Fibroblast of skin of right quadriceps (primary cell): Measurements from ENCODE around the gene SCRN2.

Experiments
- DNase-seq: peaks from one replicate; pipeline ENCODE4 v3.0.0-alpha.2; 2013

The SCRN2 gene

DNA sequence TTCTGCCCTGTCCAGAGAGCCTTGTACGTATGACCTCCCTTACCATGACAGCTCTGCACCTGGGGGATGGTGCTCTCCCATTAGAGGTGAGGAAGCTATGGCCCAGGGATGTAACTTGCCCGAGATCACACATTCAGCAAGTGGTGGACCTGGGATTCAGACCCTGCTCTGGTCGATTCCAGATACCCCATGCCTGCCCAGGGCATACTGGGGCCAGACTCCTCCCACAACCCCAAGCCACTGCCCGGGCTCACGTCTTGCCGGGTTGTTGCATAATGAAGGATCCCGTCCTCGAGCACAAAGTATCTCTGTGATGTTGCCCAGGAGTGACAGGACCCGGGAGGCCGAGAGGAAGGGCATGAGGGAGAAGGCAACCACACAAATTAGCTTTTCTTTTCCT, 21.6 kb downstream of the SCRN2 start:
- no peak for DNase-seq

DNA sequence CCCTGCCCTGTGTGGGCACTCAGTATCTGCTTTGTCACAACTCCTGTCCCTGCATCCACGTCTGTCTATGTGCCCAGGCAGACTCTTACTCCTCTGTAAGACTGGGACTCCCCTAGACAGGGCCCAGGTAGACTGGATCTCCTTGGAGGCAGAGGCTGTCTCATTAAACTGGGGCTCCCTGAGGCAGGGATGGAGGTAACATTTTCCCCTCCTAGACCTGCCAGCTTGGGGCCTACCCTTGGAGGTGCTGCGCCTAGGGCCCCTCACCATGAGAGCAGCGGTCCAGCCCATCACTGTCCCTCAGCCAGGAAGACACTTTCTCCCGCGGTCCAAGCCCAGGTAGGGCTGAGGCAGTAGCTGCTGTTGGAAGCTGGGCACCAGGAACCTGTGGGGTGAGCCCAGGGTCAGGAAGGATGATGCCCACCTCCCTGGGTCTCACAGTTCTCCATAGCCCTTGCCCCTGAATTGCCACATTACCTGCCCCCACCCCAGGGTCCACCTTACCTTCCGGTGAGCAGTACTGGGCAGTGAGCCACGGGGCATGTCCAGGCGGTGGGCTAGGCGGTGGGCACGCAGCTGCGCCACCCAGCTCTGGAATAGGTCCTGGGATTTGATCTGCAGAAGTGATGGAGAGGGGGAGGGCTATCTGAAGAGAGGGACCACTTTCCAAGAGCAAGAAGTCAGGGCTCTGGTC, 22.9 kb downstream of the SCRN2 start:
- DNase-seq: no peak

DNA sequence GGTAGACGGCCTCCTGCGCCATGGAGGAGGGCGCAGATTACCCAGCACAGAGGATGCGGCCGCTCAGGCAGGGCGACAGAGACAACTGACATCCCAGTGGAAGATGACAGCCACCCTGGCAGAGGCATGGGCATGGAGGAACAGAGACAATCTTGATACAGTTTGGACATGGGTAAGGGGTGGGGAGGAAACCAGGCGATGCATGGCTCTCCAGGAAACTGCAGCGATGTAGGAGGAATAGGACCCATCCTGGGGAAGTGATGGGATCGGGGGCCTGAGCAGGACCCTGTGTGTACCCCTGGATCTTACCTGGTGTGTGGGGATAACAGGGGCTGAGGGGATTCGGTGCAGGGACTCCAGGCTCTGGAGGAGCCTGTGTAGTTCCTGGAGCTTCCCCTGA, 24.1 kb downstream of the SCRN2 start:
- DNase-seq: no peak

DNA sequence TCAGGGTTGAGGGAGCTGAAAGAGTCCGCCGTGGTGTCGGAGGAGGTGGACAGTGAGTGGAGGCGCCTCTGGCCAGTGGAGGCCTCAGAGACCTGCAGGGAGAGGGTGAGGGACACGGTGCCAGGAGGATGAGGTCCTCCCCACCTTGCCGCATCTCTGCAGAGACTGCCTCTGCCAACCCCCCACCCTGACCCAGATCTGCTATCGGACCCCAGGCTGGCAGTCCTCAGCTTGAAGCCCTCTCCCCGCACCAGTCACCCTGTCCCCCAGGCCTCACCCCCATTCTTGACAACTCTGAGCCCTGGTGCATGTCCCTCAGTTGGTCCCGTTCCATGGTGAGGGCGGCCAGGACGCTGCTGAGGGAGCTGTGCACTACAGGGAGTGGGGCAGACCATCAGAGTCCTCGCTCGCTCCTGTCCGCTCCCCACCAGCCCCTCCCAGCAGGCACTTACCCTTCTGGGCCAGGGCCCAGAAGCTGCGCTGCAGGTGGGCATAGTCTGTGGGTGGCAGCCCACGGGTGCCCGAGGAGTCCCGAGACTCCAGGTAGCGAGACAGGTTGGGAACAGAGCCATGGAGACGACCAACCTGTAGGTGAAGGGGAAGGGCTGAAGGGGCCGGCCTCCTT, 24.9 kb downstream of the SCRN2 start:
- DNase-seq: no peak

DNA sequence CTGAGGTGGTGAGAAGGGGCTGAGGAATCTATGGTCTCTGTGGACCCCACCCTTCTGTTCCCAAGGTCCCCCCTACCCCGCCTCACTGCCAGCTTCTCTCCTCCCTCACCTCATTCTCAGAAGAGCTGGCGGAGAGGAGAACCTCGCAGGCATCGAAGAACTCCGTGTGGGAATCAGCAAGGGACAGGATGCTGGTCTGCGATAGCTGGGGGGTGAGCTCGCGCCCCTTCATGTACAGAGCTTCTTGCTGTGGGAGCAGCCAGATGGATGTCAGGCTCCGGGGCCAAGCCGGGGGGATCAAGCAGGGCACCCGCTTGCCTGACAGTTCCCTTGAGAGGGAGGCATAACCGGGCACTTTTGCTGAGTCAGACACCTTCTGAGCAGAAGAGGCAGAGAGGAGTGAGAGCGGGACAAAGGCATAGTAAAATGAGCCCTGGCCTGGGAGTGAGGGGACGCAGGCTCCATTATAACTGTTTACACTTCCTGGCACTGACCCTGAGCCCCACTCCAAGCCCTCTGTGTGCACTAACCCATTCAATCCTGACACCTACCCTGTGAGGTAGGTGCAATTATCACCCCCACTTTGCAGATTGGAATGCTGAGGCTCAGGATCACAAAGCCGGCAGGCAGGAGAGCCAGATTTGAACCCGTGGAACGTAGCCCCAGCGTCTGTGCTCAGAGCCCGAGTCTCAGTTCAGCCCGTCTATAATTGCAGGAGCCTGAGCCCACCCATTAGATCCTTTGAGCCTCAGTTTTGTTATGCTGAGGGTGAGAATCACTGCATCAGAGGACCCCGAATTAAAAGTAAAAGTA, 25.8 kb downstream of the SCRN2 start:
- no peak for DNase-seq

DNA sequence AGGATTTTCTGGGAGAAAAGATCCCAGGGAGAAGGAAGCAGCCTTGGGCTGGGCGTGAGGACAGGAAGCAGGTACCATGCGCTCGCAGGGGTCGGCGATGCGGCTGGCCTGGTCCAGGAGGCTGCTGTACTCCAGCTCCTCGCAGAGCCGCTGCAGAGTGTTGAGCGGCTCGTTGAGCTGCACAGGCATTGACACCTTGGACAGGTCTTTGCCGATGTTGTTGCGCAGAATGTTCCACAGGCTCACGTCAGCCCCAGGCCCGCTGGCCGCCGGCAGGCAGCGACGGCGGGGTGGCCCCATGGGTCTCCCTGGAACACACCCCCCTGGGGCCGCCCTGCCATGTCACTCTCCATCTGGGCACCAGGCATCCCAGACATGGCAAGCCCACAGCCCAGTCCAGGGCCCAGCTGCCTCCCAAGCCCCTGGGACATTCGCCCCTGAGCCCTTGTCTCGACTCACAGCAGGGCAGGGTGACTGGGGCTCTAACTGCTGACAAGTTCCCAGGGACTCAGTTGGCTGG, 27.5 kb downstream of the SCRN2 start:
- DNase-seq: no peak

DNA sequence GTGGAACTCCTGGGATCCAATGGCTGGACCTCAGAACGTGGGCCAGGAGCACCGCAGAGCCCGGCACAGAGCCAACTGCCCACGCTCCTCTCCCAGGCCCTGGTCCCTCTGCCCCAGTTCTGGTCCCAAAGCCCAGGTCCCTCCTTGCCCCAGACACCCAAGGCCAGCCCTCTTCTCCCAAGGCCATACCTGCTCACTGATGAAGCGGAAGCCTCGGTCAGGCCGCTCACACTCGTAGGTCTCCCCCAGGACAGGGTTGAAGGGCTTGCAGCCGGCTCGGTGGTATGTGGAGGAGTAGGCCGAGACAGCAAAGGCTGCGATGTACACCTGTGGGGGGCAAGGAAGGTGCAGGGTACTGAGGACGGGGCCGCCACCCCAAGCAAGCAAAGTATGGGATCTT, 28.0 kb downstream of the SCRN2 start:
- DNase-seq: no peak

DNA sequence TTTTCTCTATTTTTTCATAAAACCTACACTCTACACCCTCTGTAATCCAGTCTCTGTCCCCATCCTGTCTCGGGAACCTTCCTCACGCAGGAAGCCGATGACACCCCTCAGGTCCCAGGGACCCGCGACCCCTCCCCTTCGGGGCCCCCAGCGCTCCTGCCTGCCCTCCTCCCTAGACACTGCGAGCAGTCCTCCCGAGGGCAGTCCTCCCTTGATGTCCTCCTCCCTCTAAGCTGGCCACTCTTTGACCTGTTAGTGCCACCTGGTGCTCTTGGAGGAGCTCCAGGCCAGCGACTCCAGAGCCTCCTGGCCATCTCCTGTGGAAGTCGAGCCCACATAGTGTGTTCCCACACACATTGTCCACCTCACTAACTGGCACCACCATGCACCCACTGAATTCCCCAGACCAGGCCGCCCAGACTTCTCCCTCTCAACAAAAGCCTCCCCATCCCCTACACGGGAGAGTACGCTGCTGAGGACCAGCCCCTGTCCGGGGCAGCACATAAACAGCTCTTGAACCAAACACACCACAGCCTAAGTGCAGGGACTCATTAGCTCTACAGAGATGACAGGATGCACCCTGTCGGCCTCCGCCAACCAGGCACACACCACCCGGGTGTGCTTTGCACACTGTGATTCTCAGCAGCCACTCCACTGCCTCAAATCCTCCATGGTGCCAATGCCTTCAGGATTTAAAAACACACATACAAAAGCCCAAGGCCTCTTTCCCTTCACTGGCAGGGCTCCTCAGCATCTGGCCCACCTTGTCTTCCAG, 28.7 kb downstream of the SCRN2 start:
- DNase-seq: no peak

DNA sequence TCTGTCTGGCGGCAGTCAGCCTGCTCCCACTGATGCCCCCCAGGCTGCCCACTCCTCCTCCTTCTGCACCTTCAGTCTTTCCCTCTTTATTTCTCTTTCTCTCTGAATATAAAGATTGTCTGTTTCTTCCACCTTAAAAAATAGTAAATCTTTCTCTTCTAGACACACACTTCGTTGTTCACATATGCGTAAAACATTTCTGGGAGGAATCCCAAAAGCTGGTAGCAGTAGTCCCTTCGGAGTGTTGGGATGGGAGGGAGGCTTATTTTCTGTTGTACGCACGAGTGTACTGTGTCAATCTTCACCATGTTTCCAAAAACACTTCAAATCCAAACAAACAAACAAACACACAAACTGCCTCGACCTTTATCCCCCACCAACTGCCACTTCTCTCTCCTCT, 29.4 kb downstream of the SCRN2 start:
- DNase-seq: no peak

DNA sequence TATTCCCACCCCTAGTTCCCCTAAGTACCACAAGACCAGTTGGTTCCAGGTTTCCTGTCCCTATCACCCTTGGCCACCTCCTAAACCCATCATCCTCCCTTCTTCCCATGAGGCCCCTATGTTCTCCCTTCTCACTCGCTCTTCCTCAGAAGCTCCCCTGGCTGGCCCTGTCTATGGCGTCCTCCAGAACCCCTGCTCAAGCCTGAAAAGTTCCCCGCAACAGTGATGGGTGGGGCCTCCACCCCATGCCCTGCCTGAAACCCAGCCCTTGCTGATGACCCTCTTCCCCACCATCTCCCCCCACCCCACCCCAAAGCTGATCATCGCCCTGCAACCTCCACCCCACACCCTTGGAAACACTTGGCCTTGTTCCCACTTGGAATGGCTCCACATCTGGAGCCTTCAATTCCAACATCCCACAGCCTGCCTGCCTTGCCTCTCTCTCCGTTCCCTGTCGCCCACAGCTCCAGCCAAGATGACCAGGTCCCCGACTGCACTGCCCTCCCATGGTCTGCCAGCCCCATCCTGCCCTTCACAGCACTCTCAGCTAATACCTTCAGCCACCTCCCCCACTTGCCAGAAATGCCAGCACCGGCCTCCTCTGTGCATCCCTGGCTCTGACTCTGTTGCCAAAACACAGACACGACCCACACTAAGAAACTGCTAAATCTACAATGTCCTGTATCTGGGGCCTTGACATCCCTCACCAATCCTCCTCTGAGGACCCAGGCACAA, 30.0 kb downstream of the SCRN2 start:
- no peak for DNase-seq

DNA sequence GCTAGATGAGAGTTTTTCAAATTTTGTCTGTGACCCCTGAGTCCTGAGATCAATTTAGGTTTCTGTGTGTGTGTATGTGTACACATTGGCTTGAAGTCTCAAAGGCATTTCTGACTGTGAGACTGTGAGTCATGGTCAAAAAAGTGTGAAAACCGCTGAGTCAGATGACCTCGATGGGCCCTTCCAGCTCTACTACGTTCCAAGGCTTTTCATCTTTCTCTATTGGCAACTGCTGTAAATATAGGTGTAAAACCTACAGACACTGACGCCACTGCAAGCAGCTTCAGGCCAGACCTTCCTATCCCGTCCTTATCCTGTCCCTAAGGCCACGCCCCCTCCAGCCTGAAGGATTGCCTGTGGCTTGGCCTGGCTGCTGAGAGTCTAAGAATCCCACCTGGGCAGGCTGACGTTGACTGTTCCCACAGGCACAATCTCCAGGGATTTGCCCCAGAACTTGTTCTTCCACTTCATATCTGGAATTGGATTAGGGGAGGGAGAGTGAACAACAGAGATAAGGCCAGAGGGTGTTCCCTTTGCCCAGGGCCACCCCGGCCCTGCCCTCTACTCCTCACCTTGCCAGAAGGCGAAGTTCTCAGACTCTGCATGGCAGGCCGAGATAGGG, 30.8 kb downstream of the SCRN2 start:
- peak; percentile 87 for DNase-seq

DNA sequence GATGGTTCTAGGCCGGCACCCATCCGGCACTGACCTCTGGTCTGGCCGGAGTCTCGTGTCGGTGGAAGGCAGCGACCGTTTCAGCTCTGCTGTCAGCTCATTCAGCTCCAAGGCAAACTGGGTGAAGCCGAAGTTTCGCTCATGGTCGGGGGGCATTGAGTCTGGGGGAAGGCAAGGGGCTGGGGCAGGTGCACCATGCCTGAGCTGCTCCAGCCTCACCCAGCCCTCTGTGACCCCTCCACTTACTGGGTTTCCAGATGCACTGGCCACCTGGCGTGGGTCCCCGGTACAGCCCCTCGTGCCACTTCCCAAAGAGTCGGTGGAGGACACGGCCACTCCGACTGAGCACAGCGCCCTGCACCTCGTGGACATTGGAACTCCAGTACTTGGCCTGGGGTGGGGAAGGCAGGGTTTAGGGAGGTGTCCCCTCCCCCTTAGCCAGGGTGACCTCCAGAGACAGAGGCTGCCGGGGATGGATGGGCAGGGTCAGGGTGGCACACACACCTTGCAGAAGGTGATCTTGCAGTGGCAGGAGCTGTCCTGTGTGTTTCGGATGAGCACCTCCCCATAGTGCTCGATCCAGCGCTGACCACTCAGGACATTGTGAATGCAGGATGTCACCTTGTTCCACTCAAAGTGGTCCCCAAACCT, 32.1 kb downstream of the SCRN2 start:
- DNase-seq: no peak

DNA sequence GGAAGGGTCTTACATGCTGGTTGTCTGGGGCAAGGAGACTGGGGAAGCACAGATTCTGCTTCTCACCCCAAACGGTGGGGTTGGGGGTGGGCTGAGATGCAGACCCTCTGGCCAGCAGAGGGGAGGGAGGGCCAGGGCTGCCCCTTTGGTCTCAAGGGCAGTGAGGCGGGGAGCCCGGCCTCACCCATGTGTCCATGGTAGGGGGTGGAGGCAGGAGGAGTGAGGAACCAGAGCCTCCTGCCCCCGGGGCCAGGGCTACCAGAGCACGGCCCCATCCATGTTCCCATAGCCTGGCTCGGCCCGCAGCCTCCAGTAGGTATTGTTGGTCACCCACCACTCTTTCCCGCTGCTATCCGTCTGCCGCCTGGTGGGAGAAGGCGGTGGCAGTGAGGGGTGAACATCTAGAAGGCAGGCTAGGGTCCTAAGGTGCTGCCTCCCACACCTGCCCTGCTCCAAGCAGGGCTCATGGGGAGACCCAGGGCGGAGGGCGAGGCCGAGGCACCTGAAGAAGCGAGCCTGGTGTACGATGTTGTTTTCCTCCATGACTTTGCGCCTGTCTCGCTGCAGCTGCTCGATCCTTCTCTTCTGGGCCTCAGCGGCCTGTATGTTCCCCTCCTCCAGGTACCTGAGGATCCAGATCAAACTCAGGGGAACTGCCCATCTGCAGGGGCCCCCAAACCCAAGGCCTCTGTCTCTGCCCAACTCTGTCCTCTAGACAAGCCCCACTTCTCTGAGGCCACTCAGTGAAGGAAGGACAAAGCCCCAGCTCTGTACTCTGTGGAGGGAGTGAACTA, 32.8 kb downstream of the SCRN2 start:
- DNase-seq: no peak

DNA sequence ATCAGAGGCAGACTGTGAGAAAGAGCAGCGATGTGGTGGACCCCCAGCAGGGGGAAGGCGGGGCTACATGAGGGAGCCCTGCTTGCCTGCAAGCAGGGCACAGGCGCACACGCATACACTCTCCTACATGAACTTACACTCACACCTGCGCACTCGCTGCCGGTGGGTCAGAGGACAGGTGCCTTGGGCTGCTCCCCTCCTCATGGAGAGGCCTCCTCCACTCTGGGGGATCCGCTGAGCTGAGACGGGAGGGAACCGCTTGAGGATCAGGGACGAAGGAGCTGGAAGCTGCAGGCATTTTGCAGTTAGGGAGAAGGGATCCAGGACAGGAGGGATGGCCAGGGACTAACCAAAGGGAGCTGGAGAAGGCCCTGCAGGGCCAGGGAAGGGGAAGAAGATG, 33.7 kb downstream of the SCRN2 start:
- DNase-seq: no peak

DNA sequence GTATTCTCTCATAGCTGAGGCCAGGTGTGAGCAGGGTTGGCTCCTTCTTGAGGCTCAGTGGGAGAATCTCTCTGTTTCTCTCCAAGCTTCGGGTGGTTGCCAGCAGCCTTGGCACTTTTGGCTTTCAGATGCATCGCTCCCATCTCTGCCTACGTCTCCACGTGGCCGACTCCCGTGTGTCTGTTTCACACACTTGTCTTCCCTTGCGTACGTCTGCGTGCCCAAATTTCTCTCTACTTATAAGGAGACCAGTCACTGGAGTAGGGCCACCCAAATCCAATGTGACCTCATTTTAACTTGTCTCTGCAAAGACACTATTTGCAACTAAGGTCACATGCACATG, 34.2 kb downstream of the SCRN2 start:
- DNase-seq: no peak

DNA sequence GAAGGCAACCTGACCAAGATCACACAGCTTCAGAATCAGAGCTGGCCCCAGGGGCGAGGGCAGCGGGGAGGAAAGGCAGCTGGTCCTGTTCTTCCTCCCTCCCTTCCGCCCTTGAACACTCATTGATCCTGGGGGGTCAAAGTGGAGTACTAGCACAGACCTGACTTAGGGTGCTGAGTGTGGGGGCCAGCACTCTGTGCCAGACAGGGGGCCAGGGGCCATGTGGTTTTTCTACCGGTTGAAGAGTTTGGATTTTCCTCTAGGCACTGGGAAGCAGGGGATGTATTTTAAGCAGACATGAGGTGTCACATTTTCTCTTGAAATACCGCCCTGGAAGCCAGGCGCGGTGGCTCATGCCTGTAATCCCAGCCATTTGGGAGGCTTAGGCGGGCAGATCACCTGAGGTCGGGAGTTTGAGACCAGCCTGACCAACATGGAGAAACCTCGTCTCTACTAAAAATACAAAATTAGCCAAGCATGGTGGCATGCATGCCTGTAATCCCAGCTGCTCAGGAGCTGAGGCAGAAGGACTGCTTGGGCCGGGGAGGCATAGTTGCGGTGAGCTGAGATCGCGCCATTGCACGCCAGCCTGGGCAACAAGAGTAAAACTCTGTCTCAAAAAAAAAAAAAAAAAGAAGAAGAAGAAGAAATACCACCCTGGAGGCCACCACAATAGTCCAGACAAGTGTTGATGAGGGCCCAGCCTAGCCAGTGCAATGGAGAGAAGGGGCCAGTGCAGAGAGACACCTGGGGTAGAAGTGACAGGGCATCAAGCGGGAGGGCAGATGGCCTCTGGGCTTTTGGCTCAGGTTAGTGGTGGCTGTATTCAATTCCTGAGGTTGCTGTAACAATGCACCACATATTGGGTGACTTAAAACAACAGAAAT, 34.8 kb downstream of the SCRN2 start:
- DNase-seq: no peak

DNA sequence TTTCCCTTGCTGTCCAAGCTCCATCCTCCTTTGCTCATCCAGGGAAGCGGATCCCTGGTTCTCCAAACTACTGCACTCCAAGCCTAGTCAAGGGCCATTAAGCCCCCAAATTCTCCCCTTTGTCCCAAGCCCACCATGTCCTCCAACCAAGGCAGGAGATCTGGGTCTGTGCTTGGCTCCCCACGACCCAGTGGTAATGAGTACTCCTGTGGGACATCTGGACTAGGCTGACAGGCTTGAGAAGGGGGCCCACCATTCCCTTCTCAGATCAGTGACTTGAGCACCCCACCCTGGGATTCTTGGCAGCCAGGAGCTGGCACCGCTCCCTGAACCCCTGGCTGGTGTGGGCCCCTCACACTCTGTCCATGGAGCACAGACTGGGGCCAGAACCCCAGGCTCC, 36.6 kb downstream of the SCRN2 start:
- DNase-seq: no peak

DNA sequence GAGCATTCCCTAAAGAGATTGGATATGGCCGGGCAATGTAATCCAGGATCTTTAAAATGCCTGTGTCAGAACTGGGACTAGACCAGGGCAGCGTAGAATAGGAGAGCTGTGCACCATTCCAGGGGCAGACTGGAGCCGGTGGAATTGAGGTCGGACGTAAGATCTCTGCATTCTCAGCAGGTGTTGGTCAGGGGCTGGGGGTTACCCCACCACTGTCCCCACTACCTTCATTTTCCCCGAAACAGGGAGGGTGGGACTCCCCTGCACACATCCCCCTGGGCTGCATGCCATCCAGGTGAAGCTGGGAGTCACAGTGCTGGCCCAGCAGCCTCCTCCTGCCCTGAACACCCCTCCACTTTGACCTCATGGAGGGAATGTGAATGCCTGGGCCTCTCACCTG, 37.3 kb downstream of the SCRN2 start:
- no peak for DNase-seq

DNA sequence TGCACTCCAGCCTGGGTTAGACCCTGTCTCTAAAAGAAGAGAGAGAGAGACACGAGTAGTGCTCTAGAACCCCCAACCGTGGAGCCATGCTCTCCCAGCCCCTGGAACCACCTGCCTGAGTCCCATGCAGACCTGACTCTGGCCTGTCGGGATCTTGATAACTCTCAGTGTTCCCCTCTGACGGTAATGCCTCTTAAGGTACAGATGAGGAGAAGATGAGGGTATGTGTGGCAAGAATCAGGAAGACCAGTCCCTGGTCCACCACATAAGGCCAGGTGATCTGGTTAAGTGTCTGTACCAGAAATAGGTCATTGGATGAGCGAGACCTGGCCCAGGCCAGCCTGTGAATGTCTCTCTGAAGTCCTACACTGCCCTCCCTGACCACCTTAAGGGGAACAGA, 37.9 kb downstream of the SCRN2 start:
- DNase-seq: no peak
